ENCODE results near the gene ZHX3.

The ZHX3 gene

DNA sequence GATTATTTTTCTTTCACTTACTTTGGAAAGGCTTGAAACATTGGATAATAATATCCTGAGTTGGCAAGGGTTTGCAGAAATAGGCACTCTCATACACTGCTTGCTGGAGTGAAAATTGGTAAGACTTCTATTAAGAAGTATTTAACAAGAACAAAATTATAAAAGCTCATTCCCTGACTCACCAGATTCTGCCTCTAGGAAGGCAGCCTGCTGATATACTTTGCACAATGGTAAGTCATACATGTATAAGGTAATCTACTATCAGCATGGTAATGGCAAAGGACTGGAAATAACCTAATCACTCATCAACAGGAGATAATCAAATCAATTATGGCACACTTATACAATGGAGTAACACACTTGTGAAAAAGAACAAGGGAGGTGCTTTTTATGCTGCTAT is 94.4 kb downstream of the ZHX3 start:
- DNase-seq (ENCODE audit: low read depth): no peak

GRCh38 chr20:41222703-41223102 is 94.8 kb downstream of the ZHX3 start:
- DNase-seq (ENCODE audit: low read depth): no peak

- DNase-seq (ENCODE audit: low read depth): no peak
These were observed 95.2 kb downstream of the ZHX3 start for GRCh38 chr20:41222296-41222695.

DNA sequence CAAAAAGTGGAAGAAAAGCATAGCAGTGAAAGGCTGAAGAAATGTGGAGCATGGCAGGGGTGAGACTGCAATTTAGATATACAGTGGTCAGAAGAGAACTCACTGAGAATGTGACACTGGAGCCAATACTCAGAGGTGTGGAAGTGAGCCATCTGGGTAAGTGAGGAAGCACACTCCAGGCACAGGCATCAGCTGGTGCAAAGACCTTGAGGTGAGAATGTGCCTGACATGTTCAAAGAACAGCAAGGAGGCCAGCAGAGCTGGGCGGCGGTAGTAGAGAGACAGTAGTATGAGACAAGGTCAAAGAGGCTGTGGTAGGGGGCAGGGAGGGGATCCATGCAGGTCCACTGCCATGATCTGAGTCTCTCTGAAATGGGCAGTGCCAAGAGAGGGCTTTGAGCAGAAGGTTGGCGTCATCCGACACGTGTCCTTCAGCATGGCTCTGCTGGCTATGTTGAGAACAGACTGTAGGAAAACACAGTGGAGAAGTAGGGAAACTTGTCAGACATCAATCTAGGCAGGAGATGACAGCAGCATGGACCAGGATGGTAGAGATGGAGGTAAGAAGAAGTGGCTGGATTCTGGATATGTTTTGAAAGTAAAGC is 95.8 kb downstream of the ZHX3 start:
- no peak for DNase-seq (ENCODE audit: low read depth)

DNA sequence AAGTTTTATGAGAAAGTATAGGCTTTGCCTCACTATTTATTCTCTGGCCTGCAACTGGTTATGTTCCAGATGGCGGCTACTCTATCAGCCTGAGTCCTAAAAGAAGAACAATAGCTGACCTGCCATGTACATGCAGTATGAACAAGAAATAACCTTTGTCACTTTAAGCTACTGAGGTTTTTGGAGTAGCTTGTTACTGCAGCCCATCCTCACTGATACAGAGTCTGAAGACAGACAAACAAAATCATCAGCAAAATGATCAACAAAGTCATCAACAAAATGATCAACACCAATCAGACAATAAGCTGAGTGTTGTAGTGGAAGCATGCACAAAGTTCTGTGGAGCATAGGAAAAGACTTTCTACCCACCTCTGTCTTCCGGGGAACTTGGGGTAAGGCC is 97.7 kb downstream of the ZHX3 start:
- no peak for DNase-seq (ENCODE audit: low read depth)

GRCh38 chr20:41218466-41218865 is 99.1 kb downstream of the ZHX3 start:
- no peak for DNase-seq (ENCODE audit: low read depth)

DNA sequence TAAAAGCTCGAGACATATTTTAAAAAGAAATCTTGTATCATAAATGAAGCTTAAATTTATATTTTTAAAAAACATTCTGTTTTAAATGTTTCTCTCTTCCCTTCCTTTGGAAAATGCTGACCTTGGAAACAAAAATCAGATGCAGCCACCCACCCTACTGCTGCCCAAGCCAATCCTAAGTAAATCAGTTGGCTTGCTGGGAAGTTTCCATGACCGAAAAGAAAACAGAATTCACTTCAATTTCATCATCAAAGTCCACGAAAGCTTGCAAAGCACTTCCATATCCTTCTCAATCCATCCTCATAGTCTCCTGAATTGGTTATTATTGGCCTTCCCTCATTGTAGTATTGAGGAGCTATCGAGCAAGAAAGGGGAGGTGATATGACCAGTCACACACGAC is 100.1 kb downstream of the ZHX3 start:
- DNase-seq (ENCODE audit: low read depth): no peak

DNA sequence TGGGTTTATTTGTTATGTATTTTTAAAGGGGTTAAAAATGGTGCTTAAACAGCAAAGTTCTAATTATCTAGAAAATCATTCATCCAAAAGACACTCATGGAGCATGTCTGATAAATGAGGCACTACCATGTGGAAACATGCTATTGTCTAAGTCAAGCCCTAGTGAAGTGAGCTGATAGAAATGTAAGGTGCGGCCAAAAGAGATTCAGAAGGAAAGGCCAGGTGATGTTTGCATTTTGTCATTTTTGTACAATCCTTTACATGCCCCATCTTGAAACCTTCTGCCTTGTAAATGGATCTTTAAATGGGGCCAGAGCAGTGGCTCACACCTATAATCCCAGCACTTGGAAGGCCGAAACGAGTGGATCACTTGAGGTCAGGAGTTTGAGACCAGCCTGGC is 102.9 kb downstream of the ZHX3 start:
- no peak for DNase-seq (ENCODE audit: low read depth)

DNA sequence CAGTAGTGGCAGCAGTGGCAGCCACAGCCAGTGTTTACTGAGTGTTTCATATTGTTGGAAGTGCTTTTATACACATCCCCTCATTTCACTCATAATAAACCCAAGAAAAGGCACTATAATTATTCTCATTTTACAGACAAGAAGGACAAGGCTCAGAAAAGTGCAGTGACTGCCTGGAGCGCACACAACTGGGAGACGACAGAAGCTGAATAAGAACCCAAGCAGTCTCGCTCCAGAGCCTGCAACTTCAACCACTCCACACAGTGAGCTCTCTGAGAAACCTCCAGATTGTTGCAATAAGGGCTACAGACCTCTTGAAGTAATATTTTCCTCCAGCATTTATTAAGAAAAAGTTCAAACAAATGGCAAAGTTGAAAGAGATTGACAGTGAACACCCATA is 103.3 kb downstream of the ZHX3 start:
- no peak for DNase-seq (ENCODE audit: low read depth)

- DNase-seq (ENCODE audit: low read depth): no peak
These were observed 104.2 kb downstream of the ZHX3 start for GRCh38 chr20:41213150-41213820.

GRCh38 chr20:41205313-41205712 is 112.2 kb downstream of the ZHX3 start:
- no peak for DNase-seq (ENCODE audit: low read depth)

- DNase-seq (ENCODE audit: low read depth): no peak
These were observed 112.9 kb downstream of the ZHX3 start for GRCh38 chr20:41204304-41205265.

DNA sequence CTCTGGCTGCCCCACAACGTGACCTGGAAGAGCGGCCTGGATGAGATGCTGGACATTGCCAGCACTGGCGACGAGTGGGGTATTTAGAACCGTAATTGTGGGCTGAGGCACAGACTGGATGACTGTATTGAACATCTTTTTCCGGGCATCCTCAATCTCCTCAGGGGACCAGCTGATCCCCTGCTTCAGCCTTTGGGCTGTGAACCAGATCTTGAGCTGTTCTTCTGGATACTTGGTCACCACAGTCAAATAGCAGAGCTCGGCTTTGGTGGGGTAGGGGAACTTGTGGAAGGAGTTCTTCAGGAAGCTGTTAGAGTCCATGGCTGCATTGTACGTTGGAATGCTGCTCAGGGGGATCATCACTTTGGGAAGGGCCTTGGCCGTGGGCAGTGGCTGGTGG is 113.9 kb downstream of the ZHX3 start:
- no peak for DNase-seq (ENCODE audit: low read depth)

DNA sequence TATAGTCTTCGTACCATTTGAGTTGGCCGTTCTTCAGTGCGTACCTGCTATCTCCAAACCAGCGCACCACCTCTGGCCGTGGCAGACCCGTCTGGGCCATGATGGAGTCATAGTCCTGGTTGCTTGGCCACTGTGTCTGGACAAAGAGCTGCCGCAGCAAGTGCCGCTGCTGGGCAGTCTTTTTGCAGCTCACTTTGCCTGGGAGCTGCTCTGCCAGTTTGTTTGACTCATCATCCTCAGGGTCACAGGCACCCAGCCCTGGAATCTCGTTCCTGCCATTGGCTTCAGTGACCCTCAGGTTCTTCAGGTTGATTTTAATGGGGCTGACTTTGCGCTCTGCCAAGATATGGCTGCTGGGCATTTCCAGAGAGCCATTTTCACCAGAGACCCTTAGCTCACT is 115.1 kb downstream of the ZHX3 start:
- no peak for DNase-seq (ENCODE audit: low read depth)

- DNase-seq (ENCODE audit: low read depth): no peak
These were observed 115.8 kb downstream of the ZHX3 start for GRCh38 chr20:41201760-41202159.

DNA sequence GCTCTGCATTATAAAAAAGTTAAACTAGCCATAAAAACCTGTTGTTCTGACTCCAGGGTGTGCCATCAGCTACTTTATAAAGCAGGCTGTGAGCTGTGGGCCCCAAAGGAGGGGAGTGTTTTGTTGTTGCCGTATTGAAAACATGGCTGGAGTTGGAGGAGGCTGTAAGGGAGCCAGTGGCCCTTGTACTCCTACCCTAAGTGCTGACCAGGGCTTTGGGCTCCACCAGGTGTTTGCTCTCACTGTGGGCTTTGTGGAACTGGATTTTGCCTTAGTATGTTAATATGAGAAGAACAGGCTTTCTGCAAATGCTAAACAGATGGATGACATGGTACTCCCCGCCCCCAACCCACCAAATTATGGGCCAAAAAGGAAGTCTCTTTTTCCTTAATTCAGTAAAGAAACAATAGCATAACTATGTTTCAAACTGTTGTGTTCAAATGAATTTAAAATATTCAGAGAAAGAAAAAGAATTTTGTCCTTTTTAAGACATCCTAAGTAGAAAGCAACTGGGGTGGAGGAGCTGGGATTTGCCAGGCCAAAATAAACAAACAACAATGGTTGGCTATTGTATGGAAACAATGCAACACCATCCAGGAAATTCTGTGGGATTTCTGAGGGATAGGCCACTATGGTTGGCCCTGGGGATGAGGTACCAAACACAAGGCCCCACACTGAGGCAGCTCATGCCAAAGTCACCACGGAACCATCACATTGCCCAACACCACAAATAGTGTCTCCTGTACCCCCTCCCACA is 116.9 kb downstream of the ZHX3 start:
- DNase-seq (ENCODE audit: low read depth): no peak

GRCh38 chr20:41198443-41198842 is 119.1 kb downstream of the ZHX3 start:
- DNase-seq (ENCODE audit: low read depth): no peak

- DNase-seq (ENCODE audit: low read depth): no peak
These were observed 120.8 kb downstream of the ZHX3 start for GRCh38 chr20:41196653-41197225.

DNA sequence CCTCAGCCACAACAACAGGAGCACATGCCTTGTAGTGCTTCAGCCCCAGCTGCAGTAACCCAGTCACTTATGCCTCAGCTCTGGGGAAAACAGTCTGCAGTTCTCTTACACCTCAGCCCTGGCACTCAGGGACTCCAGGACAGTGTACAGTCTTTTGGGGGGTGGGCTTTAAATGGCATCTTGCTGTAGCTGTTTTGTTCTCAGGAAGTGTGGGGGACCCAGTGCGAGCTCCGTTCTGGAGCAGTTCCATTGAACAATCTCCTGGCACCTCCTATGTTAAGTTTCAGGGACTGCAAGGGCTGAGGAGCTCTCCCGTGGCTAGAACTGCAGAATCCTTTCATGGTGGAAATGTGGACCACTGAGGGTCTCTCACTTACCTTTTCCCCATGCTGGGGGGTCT is 125.0 kb downstream of the ZHX3 start:
- DNase-seq (ENCODE audit: low read depth): no peak

- no peak for DNase-seq (ENCODE audit: low read depth)
These were observed 125.7 kb downstream of the ZHX3 start for GRCh38 chr20:41191562-41192500.

DNA sequence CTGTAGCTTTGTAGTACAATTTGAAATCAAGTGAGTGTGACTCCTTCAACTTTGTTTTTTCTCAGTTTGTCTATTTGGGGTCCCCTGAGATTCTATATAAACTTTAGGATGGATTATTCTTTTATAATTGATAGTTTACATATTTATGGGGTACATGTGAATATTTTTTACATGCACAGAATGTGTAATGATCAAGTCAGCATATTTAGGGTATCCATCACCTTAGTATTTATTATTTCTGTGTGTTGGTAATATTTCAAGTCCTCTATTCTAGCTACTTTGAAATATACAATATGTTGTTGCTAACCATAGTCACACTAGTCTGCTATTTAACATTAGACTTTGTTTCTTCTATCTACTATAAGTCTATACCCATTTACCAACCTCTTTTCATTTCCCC is 129.9 kb downstream of the ZHX3 start:
- no peak for DNase-seq (ENCODE audit: low read depth)

Measured in activated T-cell treated with anti-CD3 and anti-CD28 coated beads for 48 hours (primary cell).